Left kidney (tissue), 2 donors: ENCODE data around the gene NID2. TPM values are rescaled to one million over a fixed set of nuclear protein-coding genes. Genes with fewer than 3 reads are reported as not detected.

Experiments used
- DNase-seq: peaks from one replicate; pipeline ENCODE4 v3.0.0-alpha.2; 2013
- polyA plus RNA-seq: library from polyadenylated mRNA; unstranded; fragments of 120-200 nt; gene quantifications from one replicate; pipeline ENCODE4 v1.2.1, GENCODE V29; 2013; ENCODE audit not compliant: insufficient read length

NID2 gene
- polyA plus RNA-seq, 1 donor = 109 TPM

- DNase-seq = no peak
Measured at GRCh38 chr14:52053044-52053443, 15.8 kb downstream of the NID2 start.

- DNase-seq = no peak
Measured at GRCh38 chr14:52052288-52052943, 16.4 kb downstream of the NID2 start.

- DNase-seq = no peak
Measured at GRCh38 chr14:52051871-52052270, 17.0 kb downstream of the NID2 start.

- no peak for DNase-seq
Measured at GRCh38 chr14:52051251-52051650, 17.6 kb downstream of the NID2 start.

GRCh38 chr14:52049721-52050588, 18.9 kb downstream of the NID2 start:
- DNase-seq = no peak

GRCh38 chr14:52049271-52049670, 19.6 kb downstream of the NID2 start:
- DNase-seq = no peak

GRCh38 chr14:52048641-52049204, 20.1 kb downstream of the NID2 start:
- no peak for DNase-seq

GRCh38 chr14:52048116-52048515, 20.7 kb downstream of the NID2 start:
- DNase-seq = no peak

- no peak for DNase-seq
Measured at GRCh38 chr14:52046376-52046917, 22.4 kb downstream of the NID2 start.

GRCh38 chr14:52044791-52045522, 23.9 kb downstream of the NID2 start:
- no peak for DNase-seq

- no peak for DNase-seq
Measured at GRCh38 chr14:52043690-52044089, 25.2 kb downstream of the NID2 start.

GRCh38 chr14:52042371-52043289, 26.2 kb downstream of the NID2 start:
- DNase-seq = no peak

GRCh38 chr14:52040598-52040997, 28.3 kb downstream of the NID2 start:
- DNase-seq = no peak

GRCh38 chr14:52039124-52039815, 29.6 kb downstream of the NID2 start:
- DNase-seq = no peak

- no peak for DNase-seq
Measured at GRCh38 chr14:52033101-52033642, 35.7 kb downstream of the NID2 start.

GRCh38 chr14:52032204-52032801, 36.6 kb downstream of the NID2 start:
- no peak for DNase-seq

GRCh38 chr14:52031781-52032180, 37.1 kb downstream of the NID2 start:
- DNase-seq = no peak

GRCh38 chr14:52029881-52030280, 39.0 kb downstream of the NID2 start:
- no peak for DNase-seq

GRCh38 chr14:52026901-52027300, 42.0 kb downstream of the NID2 start:
- no peak for DNase-seq
